ENCODE results near the gene ELL2.

Gene ELL2

GRCh38 chr5:95983080-95983479 is 21.4 kb upstream of the ELL2 start:
- DNase-seq (ENCODE audit: low read depth in 2 of 2) = no peak

GRCh38 chr5:95976606-95977005 is 15.0 kb upstream of the ELL2 start:
- no peak for DNase-seq (ENCODE audit: low read depth in 2 of 2)

GRCh38 chr5:95975703-95976102 is 14.1 kb upstream of the ELL2 start:
- DNase-seq (ENCODE audit: low read depth in 2 of 2) = no peak

- no peak for DNase-seq (ENCODE audit: low read depth in 2 of 2)
Measured at GRCh38 chr5:95973793-95974325, 12.2 kb upstream of the ELL2 start.

- no peak for DNase-seq (ENCODE audit: low read depth in 2 of 2)
Measured at GRCh38 chr5:95972196-95972595, 10.5 kb upstream of the ELL2 start.

GRCh38 chr5:95970359-95970704 is 8.7 kb upstream of the ELL2 start:
- no peak for DNase-seq (ENCODE audit: low read depth in 2 of 2)

- no peak for DNase-seq (ENCODE audit: low read depth in 2 of 2)
Measured at GRCh38 chr5:95969651-95970358, 8.2 kb upstream of the ELL2 start.

- DNase-seq (ENCODE audit: low read depth in 2 of 2) = no peak
Measured at GRCh38 chr5:95969055-95969454, 7.4 kb upstream of the ELL2 start.

- DNase-seq (ENCODE audit: low read depth in 2 of 2) = no peak
Measured at GRCh38 chr5:95967236-95967635, 5.6 kb upstream of the ELL2 start.

DNA sequence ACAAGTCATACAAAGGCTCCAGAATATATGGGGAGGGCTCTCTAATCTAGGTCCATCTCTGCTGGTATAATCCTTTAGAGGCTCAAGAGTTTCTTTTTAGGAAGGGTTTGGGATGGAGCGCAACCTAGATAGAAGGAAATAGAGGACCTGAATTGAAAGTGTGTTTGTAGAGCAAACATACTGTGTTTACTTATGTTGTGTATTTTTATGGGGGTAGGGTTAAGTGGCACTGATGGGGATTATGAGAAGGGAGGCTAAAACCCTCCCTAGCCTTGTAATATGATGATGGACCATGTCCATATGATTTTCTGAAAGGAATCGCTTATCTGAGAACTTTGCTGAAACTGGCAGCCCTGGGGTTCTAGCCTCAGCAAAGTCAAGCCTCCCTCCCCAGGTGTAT is 4.4 kb upstream of the ELL2 start:
- no peak for DNase-seq (ENCODE audit: low read depth in 2 of 2)

GRCh38 chr5:95963650-95964410 is 2.2 kb upstream of the ELL2 start:
- no peak for DNase-seq (ENCODE audit: low read depth in 2 of 2)

DNA sequence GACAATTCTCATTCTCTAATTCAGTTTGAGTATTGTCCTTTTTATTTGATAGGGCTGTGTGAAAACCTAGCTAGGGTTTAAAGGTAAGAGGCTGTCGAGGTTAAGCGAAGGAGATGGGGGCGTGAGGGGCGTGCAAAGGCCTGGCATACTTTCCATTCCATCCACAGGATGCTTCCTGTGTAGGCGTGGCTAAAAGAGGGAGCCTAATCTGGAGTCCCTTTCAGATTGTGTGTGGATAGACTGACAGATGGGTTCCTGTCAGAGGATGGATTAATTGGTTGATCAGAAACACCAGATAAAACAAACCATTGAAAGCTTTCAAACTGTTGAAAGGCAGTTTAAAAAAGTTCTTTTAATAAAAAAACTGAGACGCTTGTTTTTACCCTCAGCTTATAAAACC is 1.1 kb upstream of the ELL2 start:
- no peak for DNase-seq (ENCODE audit: low read depth in 2 of 2)

DNA sequence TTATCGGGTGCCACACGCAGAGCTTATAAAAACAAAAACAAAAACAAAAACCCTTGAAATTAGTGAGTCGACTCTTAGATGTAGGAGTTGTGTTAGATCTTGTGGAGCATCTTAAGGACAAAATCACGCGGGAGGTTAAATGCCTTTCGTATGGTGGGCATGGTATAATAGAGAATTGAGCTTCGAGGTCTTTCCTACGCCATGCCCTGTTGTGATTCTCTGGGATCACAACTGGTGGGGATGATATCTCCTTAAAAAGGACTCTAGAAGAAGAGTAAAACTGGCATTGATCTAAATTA is 773 bp upstream of the ELL2 start:
- no peak for DNase-seq (ENCODE audit: low read depth in 2 of 2)

DNA sequence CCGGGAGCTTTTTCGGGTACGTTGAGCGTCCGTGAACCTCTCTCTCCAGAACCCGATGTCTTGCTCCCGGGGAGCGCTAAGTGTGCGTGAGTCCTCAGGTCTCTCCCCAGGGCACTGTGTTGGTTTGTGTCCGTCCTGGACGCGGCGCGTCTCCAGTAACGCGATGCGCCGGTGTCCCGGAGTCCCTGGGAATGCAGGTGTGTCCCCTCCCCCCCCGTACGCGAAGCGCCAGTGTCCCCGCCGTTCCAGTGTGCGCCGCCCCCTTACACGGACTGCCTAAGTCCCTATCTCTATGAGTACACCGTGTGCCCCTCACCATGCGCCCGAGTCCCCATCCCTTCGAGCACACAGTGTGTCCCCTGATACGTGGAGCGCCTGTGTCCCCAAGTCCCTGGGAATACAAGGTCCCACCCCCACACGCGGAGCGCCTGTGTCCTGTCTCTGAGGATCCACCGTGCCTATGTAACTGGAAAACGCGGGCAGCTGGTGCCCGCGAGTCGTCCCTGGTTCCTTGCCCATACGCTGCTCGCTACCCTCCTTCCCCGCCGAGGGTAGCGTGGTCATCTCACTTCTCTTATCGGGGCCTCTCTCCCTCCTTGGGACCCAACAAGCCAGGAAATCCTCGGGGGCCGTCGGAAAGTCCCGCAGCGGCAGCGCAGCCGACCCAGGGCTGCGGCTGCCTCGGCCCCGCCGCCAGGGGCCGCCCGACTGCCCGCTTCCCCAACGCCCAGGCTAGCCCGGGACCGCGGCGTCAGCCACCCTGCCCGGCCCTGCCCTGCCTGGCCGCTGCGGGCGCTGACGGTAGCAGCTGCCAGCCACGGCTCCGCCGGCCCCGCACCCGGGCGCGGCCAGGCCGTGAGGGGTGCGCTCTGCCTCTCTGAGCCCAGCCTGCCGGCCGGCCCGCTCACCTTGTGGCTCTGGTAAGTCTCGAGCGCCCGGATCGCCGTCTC is 709 bp downstream of the ELL2 start:
- peak; percentile 28 to 51 for DNase-seq (ENCODE audit: low read depth in 2 of 2)

GRCh38 chr5:95959888-95960666 is 1.6 kb downstream of the ELL2 start:
- DNase-seq (ENCODE audit: low read depth in 2 of 2) = no peak

GRCh38 chr5:95959051-95959887 is 2.4 kb downstream of the ELL2 start:
- no peak for DNase-seq (ENCODE audit: low read depth in 2 of 2)

GRCh38 chr5:95958310-95959014 is 3.2 kb downstream of the ELL2 start:
- no peak for DNase-seq (ENCODE audit: low read depth in 2 of 2)

- DNase-seq (ENCODE audit: low read depth in 2 of 2) = no peak
Measured at GRCh38 chr5:95957561-95958203, 4.0 kb downstream of the ELL2 start.

DNA sequence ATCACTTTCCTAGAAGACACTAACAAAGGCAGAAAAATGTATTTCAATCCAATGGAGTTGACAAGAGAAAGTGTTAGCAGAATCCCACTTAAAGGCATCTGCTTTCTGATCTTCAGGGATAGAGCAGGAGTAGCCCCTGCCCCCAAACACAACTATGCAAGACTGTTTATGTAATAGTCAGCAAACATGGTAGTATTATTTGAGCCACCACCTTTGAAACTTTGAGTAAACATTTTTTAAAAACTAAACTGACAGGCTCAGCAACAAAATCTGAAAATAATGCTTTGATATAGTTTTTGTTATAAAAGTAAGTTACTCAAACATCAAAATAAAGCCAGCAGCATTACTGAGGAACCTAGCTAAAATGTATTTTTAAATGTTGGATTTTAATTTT is 4.8 kb downstream of the ELL2 start:
- DNase-seq (ENCODE audit: low read depth in 2 of 2) = no peak

Data from stimulated activated CD4-positive, alpha-beta T cell treated with anti-CD3 and anti-CD28 coated beads, Interleukin-1b, Interleukin-23, amount 100 ng/mL, for 1 hour (primary cell).